ENCODE measurements around the gene MAP7D1. TPM values are rescaled to one million over a fixed set of nuclear protein-coding genes. Genes with fewer than 3 reads are reported as not detected.

Gene MAP7D1
- total RNA-seq: 68.3 TPM

- peak; percentile 88 for DNase-seq (ENCODE audit: low spot score)
Observed at GRCh38 chr1:36155408-36156328, at the start of gene MAP7D1. Gene MAP7D1 (plus strand): TSS chr1:36156160. CDS start chr1:36156418, 258 bp downstream.

GRCh38 chr1:36106269-36106668, 49.7 kb upstream of the MAP7D1 start:
- no peak for DNase-seq (ENCODE audit: low spot score)

- DNase-seq (ENCODE audit: low spot score): no peak
Observed at GRCh38 chr1:36107394-36107793, 48.6 kb upstream of the MAP7D1 start.

GRCh38 chr1:36108314-36108713, 47.6 kb upstream of the MAP7D1 start:
- DNase-seq (ENCODE audit: low spot score): no peak

GRCh38 chr1:36109041-36109679, 46.8 kb upstream of the MAP7D1 start:
- DNase-seq (ENCODE audit: low spot score): no peak

GRCh38 chr1:36111151-36111550, 44.8 kb upstream of the MAP7D1 start:
- DNase-seq (ENCODE audit: low spot score): no peak

- DNase-seq (ENCODE audit: low spot score): no peak
Observed at GRCh38 chr1:36112823-36113222, 43.1 kb upstream of the MAP7D1 start.

GRCh38 chr1:36114371-36114770, 41.6 kb upstream of the MAP7D1 start:
- DNase-seq (ENCODE audit: low spot score): no peak

GRCh38 chr1:36115200-36115669, 40.7 kb upstream of the MAP7D1 start:
- DNase-seq (ENCODE audit: low spot score): peak; percentile 64

GRCh38 chr1:36115931-36116330, 40.0 kb upstream of the MAP7D1 start:
- DNase-seq (ENCODE audit: low spot score): no peak

- no peak for DNase-seq (ENCODE audit: low spot score)
Observed at GRCh38 chr1:36116901-36117300, 39.1 kb upstream of the MAP7D1 start.

GRCh38 chr1:36118447-36119204, 37.3 kb upstream of the MAP7D1 start:
- no peak for DNase-seq (ENCODE audit: low spot score)

GRCh38 chr1:36119456-36119855, 36.5 kb upstream of the MAP7D1 start:
- no peak for DNase-seq (ENCODE audit: low spot score)

- DNase-seq (ENCODE audit: low spot score): no peak
Observed at GRCh38 chr1:36122062-36123030, 33.6 kb upstream of the MAP7D1 start.

GRCh38 chr1:36123356-36123755, 32.6 kb upstream of the MAP7D1 start:
- no peak for DNase-seq (ENCODE audit: low spot score)

GRCh38 chr1:36124404-36125128, 31.4 kb upstream of the MAP7D1 start:
- no peak for DNase-seq (ENCODE audit: low spot score)

GRCh38 chr1:36125129-36125991, 30.6 kb upstream of the MAP7D1 start, which contains the start of gene COL8A2:
Gene COL8A2 (minus strand): TSS chr1:36125222. CDS start chr1:36100242, 24,980 bp downstream.
- no peak for DNase-seq (ENCODE audit: low spot score)

- no peak for DNase-seq (ENCODE audit: low spot score)
Observed at GRCh38 chr1:36126005-36126716, 29.8 kb upstream of the MAP7D1 start.

Data from ureter (tissue), 1 donor.